GM19043 (cell line): ENCODE results near the gene HMCES.
"Not testable (repeated sequence)": the region's sequence is repeated elsewhere in the genome, so short reads cannot be mapped to it uniquely, and the experiment has no call there.

Experiments
- ATAC-seq: cut with Tn5 transposase; IDR thresholded peaks from one replicate; pipeline ENCODE4 v1.9.1; 2021; ENCODE audit warnings: low read depth; ENCODE audit not compliant: unreplicated experiment

HMCES gene

DNA sequence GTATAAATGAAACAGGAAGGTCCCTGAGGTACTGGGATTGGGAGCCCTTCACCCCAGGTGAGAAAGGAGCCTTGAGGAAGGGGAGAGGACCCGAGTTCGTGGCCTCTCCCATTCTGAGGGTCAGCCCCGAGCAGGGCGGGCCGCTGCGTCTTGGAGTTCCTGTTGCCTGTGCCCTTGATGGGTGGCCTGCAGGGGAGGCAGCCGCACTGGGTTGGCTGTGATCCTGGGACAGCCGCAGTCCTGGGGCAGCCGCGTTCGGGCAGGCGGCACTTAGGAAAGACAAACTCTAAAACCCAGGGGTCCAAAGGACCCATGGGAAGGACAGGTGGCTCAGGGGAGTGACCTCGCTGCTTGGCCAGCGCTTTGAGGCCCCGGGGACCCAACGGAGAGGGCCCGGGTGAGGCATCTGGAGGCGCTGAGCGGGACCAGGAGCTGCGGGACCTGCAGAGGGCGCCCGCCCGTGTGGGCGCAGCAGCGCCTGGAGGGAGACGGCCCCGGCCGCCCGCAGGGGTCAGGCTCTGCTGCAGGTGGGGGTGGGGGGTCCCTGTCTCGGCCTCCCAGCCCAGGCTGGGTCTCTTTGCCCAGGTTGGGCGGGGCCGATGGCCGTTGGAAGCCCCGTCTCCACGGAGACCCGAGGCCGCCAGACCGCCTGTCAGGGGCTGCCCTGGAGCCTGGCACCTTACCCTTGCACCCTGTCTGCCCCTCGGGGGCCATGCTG lies 65.1 kb downstream of the HMCES start:
- no peak for ATAC-seq

DNA sequence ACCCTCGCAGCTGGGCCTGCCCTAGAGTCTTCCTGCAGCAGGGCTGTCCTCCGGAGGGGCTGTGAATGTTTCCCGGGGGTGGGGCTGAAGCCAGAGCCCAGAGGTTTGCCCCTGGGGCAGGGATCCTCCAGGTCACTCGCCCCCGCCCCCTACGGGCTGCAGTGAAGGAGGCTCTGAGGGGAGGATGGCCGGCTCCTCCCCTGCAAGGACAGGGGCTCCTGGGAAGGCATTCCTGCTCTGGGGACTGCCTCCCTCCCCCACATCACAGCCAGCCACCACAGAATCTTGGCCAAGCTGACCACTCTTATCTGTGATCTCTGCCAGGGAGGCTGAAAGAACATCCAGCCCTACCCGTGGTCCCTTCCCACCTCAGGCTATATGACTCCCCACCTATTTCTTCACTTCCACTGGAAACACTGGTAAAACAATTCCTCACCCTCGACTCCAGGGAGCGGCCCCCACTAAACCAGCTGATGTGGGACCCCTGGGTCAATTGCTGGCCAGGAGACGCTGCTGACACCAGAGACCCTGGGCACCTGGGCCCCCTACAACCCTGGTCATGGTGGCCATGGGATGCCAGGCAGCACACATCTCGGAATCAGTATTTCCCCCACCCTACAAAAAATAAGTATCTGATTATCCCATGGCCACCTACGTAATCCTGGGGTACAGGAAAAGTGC lies 66.0 kb downstream of the HMCES start:
- no peak for ATAC-seq

DNA sequence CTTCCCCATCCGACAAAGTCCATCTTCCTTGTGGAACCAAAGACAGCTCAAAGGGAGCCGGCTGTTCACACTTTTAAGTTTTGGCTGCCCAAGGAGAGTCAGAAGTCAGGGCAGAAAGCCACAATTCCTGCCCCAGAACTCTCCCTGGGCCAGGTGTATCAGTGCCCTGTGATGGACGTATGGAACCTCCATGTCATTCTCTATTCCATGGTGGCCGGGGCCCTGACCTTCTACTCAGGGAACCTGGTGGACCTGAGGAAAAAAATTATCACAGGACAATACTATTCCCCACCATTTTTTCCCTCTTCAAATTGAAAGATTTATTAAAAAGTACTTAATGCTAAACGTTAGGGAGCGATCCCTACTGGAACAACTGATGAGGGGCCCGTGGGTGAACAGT lies 66.6 kb downstream of the HMCES start:
- ATAC-seq, result no peak

DNA sequence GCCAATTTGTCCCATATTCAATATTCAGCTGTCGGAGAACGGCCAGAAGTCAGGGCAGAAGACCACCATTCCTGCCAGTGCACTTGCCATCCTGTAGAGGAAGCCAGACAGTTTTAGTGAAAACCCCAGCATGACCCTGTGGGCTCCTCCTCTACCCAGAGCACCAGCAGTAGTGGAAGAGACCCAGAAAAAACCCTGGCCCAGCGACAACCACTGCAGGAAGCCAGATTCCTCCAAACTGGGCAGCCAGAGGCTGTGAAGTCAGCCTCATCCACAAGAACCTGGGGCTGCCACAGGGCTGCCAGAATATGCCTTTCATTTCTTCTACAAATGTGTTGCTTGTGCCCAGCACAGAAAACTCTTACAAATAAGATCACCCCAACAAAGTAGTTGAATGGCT lies 67.3 kb downstream of the HMCES start:
- no peak for ATAC-seq

DNA sequence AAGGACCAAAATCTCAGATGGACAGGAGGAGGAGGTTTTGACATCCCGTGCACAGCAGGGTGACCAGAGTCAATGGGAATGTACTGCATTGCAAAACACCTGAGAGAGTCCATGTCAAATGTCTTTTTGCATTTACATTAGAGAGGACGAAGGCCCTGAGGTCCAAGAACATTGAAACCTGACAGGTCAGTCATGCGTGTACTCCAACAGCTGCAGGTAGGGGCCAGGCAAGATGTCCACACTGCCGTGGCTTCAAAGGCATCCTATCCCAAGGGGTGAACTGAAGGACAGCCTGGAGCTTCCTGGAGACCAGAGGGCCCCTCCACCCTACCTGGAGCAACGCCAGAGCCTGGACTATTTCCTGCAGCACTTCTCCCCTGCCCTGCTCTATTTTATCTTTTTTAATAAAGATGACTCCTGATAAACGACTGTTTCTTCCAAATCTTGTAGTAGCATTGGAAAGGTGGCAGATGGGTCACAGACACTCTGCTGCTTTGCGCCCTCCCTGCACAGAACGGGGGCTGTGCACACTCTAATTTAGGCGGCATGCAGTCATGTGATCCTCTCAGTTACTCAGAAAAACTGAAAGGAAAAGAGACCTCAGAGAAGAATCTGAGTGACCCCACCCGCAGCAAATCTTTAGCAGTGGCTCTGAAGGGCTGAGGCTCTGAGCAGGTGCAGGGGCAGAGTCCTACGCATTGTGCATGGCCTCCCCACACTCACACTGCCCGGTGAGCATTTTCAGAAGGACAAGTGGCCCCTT lies 68.2 kb downstream of the HMCES start:
- no peak for ATAC-seq

DNA sequence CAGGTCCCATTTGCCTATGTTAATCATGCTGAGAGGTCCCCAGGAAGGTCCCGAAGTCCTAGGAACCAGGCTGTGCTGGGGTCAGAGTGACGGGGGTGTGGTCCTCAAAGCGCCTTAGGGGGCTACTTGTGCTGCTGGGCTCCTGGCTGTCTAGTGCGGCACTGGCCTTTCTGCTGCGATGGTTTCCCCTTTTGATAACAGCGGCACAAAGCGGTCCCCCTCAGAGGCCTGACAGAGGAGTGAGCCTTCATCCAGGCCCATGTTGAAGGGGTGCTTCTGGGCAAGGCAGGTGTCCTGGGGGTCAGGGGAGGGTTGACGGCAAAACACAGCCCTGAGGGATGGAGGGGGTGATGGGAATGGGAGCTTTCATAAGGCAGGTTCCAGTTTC lies 68.8 kb downstream of the HMCES start:
- ATAC-seq, result no peak

DNA sequence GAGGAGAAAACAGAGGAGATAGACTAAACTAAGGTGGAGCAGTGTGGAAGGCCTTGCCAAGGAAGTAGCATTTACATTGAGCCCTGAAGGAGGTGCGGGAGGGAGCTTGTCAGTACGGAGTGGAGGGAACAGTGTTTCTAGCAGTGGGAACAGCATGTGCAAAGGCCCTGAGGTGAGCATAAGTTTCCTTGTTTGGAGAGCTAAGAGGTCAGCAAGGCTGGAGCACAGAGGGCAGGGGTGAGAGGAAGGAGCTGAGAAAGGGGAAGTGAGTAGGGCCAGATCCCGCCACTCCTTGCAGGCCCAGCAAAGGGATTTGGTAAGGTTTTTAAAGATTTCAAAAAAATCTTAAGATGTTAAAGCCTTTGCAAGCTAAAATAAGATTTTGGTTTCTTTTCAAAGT lies 70.1 kb downstream of the HMCES start:
- no peak for ATAC-seq

DNA sequence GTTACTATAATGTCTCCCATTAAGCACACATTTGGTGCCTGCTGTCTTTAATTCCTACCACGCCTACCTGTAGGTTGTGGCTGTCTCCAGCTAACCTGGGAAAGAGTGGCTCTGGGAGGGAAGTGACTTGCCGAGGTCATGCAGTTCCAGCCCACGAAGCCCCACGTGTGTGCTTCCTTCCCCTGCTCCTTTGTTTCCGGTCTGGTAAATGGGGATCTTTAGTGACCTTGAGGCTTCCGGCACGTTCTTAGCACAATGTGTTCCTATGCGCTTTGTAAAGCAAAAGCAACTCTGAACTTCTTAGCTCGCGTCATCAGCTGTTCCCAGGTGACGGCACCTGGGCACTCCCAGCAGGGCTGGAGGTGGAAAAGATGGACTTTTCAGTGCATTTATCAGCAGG lies 70.5 kb downstream of the HMCES start:
- ATAC-seq, result not testable (repeated sequence)

DNA sequence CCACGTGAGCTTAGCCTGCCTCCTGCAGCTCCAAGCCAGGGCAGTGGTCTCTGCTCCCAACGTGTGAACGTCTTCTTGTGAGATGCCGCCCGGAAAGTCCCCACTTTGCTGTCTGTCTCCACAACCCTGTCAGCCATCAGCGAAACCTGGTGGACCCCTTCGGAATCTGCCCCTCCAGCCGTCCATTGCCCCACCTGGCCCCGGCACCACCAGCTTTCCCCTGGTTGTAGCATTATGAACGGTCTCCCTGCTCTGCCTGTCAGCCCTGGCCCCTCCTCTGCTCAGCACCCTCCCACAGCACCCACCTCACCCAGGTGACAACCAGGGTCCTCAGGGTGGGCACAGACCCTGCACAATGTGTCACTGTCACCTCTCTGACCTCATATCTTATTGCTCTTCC lies 71.1 kb downstream of the HMCES start:
- ATAC-seq, result no peak

DNA sequence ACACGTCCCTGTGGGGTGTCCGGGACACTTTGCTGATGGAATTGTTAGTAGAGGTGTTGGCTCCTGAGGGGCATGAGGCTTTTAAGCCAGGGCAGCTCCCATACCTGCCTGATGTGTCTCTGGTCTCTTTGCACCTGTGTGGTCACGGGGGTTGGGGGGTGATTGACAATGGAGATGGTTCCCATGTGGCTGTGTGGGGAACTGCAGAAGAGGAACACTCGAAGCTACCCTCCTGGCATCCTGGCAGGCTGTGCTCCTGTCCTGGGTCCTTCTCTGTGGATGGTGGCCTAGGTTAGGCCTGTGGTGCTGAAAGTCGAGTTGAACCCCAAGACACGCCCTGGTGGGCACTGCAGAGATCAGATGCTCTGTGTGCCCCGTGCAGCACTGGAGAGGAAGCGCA lies 73.4 kb downstream of the HMCES start:
- ATAC-seq, result no peak

DNA sequence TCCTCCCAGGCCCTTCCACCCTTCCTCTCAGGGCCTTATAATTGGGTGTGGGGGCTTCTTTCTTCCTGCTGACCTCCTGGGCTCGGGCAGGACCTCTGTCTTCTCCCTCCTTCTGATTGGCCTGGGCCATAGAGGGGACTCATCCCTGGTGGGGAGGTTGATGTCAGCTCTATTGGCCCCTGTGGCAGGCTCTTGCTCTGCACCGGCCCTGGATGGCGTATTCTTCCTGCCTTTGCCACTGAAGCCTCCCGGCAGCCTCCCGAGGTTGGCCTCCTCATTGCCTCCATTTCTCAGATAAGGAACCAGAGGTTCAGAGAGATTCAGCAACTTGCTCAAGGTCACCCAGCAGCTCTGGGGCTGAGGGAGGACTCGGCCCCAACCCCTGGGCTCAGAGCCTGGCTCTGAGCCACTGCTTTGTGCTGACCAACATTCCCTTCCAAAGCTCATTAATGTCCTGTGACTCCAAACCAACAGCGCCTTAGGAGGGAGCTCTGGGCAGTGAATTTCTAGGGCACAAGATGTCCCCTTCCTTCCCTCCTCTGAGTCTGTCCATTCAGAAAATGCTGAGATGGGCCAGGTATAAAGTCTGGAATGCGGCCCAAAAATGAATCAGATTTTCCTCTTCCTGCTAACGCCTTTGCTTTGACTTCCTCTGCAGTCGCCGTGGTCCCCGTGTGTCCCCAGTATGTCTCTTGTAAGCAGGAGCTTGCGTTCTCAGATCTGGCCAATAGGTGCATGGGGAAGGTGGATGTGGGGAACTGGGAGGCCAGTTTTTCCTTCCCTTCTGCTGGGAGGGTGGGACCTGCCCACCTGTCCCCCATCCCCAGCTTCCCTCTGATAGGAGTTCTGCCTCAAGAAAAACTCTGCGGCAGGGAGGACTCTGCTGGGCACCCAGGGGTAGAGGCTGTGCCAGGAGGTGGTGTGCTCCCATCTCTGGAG lies 74.2 kb downstream of the HMCES start:
- ATAC-seq, result no peak

DNA sequence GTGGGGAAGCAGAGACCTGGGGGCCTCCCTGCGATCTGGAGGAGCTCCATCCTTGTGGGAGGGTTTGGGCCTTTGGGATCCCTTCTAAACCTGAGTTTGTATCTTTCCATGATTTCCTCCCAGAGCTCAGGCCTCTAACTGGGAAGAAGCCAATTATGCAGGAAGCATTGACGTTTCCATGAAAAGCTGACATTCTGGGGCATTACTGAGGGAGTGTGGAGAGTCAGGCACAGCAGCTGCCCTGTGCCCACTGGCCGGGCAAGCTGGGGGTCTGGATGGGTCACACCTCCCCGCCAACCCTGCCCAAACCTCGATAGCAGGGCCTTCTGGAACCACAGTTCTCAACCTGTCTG lies 74.9 kb downstream of the HMCES start:
- no peak for ATAC-seq
